ENCODE data around the gene OR52J3. TPM values are rescaled to one million over a fixed set of nuclear protein-coding genes. Genes with fewer than 3 reads are reported as not detected.
"Not testable (repeated sequence)": the region's sequence is repeated elsewhere in the genome, so short reads cannot be mapped to it uniquely, and the experiment has no call there.

Gene OR52J3
- not detected for total RNA-seq

GRCh38 chr11:5046226-5046625 lies at the start of gene OR52J3:
OR52J3 (plus strand) TSS chr11:5046526; CDS start chr11:5046526, 0 bp downstream.
- DNase-seq = no peak

DNA sequence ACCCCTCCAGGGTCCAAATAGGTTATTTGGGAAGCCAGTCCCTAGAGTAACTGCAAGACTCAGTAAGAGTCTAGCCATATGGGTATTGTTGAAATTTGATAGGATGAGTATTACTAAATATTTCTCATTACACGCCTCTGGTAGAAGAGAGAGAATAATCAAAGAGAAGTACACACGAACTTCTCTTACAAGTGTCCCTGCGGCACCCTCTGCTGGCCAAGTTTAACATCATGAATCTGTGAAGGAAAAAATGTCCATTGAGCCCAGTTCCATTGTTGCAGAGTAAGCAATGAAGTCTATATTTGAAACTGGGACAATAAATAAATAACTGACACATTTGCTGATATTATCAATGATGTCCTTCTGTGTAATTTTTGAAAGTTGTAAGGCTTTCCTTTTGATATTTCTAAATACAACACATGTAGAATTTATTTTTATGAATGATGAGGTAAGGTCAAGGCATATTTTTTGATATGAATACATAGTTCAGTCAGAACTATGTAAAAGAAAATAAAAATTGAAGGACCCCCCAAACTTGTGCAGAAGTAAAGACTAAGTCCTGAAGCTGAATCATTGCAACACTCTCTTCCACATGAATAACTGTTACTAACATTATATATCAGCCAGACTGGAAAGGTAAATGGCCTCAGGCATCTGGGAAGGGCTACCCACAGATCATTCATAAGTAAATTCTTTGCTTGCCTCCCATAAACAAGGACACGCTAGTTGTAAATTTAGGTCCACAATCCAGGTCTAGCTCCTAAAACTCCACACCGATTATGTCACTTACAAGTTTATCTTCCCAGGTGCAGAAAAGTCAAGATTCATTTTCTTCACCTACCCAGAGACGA lies 41.7 kb upstream of the OR52J3 start:
- DNase-seq = no peak

DNA sequence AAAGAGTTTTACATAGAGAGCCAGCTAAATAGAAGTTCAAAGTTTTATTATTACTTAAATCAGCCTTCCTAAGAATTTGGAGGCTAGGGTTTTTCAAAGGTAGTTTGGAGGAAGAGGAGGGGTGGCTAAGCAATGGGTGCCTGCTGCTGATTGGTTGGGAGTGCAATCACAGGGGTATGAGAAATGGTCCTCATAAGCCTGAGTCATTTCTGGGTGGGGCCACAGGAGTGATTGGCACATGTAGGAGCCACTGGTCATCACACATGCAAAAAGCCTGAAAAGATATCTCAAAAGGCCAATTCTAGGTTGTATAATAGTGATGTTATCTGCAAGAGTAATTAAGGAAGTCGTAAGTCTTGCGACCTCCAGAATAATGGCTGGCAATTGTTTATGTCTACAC lies 38.8 kb upstream of the OR52J3 start:
- DNase-seq = no peak

DNA sequence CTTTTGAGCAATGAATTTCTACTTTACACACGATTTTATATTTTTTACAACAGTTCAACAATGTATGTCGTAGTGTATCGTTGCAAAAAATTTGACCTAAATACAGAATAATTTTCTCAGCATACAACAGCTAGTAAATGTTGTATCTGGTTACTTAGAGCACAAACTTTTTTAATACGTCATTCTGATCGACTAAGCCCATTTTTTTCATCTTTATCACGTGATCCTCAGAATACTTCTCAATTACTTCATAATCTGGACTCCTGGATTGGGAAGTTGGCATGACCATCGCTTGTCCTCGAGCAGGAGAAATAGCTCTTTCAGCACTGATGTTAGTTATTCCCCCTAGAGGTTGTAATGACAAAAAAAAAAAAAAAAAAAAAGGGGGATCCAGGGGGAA lies 35.1 kb upstream of the OR52J3 start:
- DNase-seq = no peak

DNA sequence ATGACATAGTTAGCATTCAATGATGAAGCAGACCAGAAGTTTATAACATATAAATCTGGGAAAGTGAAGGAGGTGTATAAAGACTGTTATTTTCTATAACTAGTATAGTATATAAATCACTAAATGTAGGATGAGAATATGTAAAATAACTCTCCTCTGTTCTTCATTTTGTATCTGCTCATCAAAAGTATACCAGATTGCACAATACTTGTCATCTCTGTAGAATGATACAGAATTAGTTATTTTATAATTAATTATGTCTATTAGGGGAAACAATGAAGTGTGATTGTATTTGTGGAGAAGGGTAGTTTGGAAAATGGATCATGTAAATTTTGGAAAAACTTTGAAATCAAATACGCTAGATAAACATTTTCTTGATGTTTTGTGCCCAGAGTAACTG lies 33.3 kb upstream of the OR52J3 start:
- DNase-seq = no peak

GRCh38 chr11:5021996-5022395 lies 24.3 kb upstream of the OR52J3 start:
- no peak for DNase-seq

GRCh38 chr11:5036669-5037068 lies 9.7 kb upstream of the OR52J3 start:
- DNase-seq = no peak

DNA sequence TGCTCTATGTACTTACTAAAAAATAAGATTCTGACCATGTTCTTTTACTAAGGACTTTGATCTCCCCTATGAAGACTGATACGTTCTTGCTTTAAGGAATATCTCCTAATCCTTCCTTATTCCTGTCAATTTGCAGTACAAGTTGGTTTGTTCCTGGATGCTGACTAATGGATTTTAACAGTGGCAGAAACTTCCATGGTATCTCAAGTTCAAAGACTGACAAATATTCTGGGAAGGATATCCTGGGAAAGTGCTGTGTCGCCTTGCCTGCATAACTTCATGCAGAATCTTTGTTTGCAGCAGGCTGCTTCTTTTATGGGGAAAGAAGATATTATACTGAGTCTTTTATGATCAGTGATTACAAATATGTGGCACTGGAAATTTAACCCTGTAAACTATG lies 8.4 kb upstream of the OR52J3 start:
- DNase-seq = no peak

DNA sequence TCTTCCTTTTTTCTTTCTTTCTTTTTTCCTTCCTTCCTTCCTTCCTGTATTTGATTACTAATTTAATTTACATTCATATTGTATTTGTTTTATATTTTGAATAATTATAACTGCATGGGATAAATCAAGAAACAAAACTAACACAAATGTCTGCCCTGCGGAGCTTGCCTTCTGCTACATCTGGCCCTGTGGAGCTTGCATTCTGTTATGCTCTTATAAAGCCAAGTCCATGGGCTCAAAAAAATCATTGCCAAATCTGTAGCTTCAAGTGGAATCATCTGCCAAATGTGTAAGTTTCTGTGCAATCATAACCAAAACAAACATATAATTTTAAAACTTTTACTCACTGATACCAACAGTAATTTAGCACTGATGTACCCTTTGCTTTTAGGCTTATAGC lies 8.0 kb upstream of the OR52J3 start:
- no peak for DNase-seq

DNA sequence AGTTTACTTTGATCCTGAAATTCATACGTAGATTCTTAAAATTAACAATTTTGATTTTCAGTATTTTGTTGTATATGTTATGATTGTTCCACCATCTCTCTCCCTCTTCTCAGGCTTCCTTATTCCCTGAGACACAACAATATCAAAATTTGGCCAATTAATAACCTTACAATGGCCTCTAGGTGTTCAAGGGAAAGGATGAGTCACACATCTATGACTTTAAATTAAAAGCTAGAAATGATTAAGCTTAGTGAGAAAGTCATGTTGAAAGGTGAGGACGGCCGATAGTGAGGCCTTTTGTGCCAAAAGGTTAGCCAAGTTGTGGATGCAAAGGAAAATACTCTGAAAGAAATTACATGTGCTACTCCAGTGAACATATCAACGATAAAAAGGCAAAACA lies 5.5 kb upstream of the OR52J3 start:
- no peak for DNase-seq

- no peak for DNase-seq
Observed at GRCh38 chr11:5042091-5042490, 4.2 kb upstream of the OR52J3 start.

DNA sequence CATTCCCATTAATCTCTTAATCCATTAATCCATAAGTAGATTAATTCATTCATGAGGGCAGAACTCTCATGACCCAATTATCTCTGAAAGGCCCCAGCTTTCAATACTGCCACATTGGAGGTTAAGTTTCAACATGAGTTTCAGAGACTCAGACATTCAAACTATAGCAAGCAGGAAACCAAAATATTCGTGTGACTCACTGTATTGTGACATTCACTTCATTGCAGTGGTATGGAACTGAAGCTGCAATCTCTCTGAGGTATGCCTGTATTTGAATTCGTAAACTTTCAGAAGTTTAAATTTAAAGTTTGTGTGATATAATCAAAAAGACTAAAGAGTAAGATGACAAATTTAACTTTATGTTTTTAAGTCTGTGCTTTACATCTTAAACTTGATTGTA lies 2.9 kb upstream of the OR52J3 start:
- DNase-seq = no peak

DNA sequence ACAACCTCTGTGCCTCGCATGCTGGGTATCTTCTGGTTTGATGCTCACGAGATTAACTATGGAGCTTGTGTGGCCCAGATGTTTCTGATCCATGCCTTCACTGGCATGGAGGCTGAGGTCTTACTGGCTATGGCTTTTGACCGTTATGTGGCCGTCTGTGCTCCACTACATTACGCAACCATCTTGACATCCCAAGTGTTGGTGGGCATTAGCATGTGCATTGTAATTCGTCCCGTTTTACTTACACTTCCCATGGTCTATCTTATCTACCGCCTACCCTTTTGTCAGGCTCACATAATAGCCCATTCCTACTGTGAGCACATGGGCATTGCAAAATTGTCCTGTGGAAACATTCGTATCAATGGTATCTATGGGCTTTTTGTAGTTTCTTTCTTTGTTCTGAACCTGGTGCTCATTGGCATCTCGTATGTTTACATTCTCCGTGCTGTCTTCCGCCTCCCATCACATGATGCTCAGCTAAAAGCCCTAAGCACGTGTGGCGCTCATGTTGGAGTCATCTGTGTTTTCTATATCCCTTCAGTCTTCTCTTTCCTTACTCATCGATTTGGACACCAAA lies 516 bp downstream of the OR52J3 start:
- no peak for DNase-seq

DNA sequence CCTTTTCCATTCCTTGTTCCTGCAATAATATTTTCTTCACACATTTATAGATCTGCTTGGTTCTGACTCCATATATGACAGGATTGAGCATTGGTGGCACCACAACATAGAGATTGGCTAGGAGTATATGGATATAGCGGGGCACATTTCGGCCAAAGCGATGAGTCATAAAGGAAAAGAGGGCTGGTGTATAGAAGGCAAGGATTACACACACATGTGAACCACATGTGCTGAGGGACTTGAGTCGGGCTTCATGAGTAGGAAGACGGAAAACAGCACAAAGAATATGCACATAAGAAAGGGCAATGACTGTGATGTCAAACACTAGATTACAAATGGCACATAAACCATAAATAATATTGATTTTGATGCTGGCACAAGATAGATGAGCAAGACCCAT lies 12.4 kb downstream of the OR52J3 start:
- not testable (repeated sequence) for DNase-seq

- DNase-seq = no peak
Observed at GRCh38 chr11:5059391-5059790, 13.1 kb downstream of the OR52J3 start, which contains the start of gene OR52E2. OR52E2 (minus strand) TSS chr11:5059627; CDS start chr11:5059627, 0 bp downstream.

GRCh38 chr11:5065027-5065426 lies 18.7 kb downstream of the OR52J3 start:
- DNase-seq = no peak

GRCh38 chr11:5069272-5069671 lies 22.9 kb downstream of the OR52J3 start, which contains the start of gene OR52E1:
OR52E1 (plus strand) TSS chr11:5069572.
- DNase-seq = no peak

- DNase-seq = no peak
Observed at GRCh38 chr11:5071799-5072198, 25.5 kb downstream of the OR52J3 start.

DNA sequence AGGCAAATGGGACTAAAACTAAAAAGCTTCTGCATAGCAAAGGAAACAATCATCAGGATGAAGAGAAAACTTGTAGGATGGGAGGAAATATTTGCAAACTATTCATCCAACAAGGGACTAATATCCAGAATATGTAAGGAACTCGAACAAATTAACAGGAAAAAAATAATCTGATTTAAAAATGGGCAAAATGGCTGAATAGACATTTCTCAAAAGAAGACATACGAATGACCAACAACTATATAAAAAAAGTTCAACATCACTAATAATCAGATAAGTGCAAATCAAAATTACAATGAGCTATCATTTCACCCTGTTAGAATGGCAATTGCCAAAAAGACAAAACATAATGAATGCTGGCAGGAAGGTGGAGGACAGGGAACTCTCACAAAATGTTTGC lies 35.1 kb downstream of the OR52J3 start:
- no peak for DNase-seq

DNA sequence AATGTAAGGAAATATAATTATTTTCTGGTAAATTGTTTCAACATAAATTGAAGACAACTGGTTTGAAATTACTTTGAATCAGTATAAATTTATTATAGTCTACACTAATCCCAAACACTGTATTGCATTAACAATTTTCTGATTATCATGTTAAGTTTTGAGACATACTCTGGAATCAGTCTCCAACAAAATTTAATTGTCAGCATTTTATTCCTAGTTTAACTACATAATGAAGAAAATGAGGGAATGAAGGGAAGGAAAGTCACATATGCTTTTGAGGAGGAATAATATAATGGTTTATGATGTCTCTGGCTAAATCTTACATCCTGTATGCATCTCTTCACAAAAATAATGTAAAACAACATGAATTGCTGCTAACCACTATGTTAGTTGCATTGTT lies 37.3 kb downstream of the OR52J3 start:
- no peak for DNase-seq

GRCh38 chr11:5088556-5088955 lies 42.2 kb downstream of the OR52J3 start:
- no peak for DNase-seq

GRCh38 chr11:5090668-5091067 lies 44.3 kb downstream of the OR52J3 start:
- DNase-seq = no peak

DNA sequence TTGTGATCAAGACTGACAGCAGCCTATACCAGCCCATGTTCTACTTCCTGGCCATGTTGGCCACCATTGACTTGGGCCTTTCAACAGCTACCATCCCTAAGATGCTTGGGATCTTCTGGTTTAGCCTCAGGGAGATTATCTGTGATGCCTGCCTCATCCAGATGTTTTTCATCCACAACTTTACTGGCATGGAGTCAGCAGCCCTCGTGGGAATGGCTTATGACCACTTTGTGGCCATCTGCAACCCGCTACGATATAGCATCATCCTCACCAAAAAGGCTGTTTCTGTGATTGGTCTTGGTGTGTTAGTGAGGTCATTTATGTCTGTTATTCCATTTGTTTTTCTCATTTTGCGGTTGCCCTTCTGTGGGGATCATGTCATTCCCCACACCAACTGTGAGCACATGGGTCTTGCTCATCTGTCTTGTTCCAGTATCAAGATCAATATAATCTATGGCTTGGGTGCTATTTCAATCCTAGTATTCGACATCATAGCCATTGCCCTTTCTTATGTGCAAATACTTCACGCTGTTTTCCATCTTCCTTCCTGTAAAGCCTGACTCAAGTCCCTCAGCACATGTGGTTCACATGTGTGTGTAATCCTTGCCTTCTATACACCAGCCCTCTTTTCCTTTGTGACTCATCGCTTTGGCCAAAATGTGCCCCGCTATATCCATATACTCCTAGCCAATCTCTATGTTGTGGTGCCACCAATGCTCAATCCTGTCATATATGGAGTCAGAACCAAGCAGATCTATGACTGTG lies 46.7 kb downstream of the OR52J3 start:
- DNase-seq = no peak

GRCh38 chr11:5096011-5096410 lies 49.7 kb downstream of the OR52J3 start:
- DNase-seq = no peak
